Right ventricle myocardium inferior (tissue), 1 donor: ENCODE data around the gene ARID3B. TPM values are rescaled to one million over a fixed set of nuclear protein-coding genes. Genes with fewer than 3 reads are reported as not detected.

Experiments
- ATAC-seq: fragments of 200-7000 bp; cut with Tn5 transposase; one replicate; pipeline ENCODE4 v1.9.1; 2020; ENCODE audit warnings: mild to moderate bottlenecking, moderate library complexity
- DNase-seq: peaks from one replicate; pipeline ENCODE4 v3.0.0; 2021; ENCODE audit errors: missing footprints
- intact Hi-C: fragments of 100-400 bp; cut with DNase I; formaldehyde crosslinking; loops from one replicate; pipeline ENCODE4 v1.11.0; 2022
- total RNA-seq: library from RNA; stranded (reverse); fragmentation: NEBNext Ultra II Directional; extraction: Animal tissue kit (Norgen Biotek cat#: 25700); gene quantifications from one replicate; pipeline ENCODE4 v1.2.1, GENCODE V29; 2021
- donor health status: DM: no; HTN: yes; CAD: no; lungs with severe emphysema.

ARID3B gene
- total RNA-seq, 1 donor from 2014 or later = 1.4 TPM

GRCh38 chr15:74555192-74555591 lies 14.2 kb downstream of the ARID3B start:
- DNase-seq (no peak), ATAC-seq (no peak)
- intact Hi-C loops = no loop called here

- intact Hi-C loops = no loop called here
- DNase-seq = no peak
- ATAC-seq = no peak
These were observed 17.7 kb downstream of the ARID3B start for GRCh38 chr15:74558706-74559105.

- intact Hi-C loops = no loop called here
- DNase-seq (no peak), ATAC-seq (no peak)
These were observed 22.4 kb downstream of the ARID3B start for GRCh38 chr15:74563442-74563841.

GRCh38 chr15:74564182-74564581 lies 23.2 kb downstream of the ARID3B start:
- DNase-seq (no peak), ATAC-seq (no peak)
- intact Hi-C loops = no loop called here

- ATAC-seq = no peak
- intact Hi-C loops = no loop called here
- DNase-seq = no peak
These were observed 24.5 kb downstream of the ARID3B start for GRCh38 chr15:74565381-74566085.

- DNase-seq (no peak), ATAC-seq (no peak)
- intact Hi-C loops = no loop called here
These were observed 27.6 kb downstream of the ARID3B start for GRCh38 chr15:74568594-74568993.

- DNase-seq (no peak), ATAC-seq (no peak)
- intact Hi-C loops = no loop called here
These were observed 28.7 kb downstream of the ARID3B start for GRCh38 chr15:74569731-74570070.

- intact Hi-C loops = no loop called here
- DNase-seq = no peak
- ATAC-seq = no peak
These were observed 30.2 kb downstream of the ARID3B start for GRCh38 chr15:74571191-74571590.

- ATAC-seq = no peak
- DNase-seq = no peak
- intact Hi-C loops = no loop called here
These were observed 33.0 kb downstream of the ARID3B start for GRCh38 chr15:74573987-74574386.

GRCh38 chr15:74578496-74578994 lies 37.5 kb downstream of the ARID3B start:
- DNase-seq = no peak
- ATAC-seq = no peak
- intact Hi-C loops = no loop called here

- intact Hi-C loops = no loop called here
- DNase-seq (no peak), ATAC-seq (no peak)
These were observed 38.0 kb downstream of the ARID3B start for GRCh38 chr15:74579001-74579400.

GRCh38 chr15:74580538-74581350 lies 39.7 kb downstream of the ARID3B start:
- ATAC-seq = no peak
- intact Hi-C loops = no loop called here
- DNase-seq = no peak

- DNase-seq (no peak), ATAC-seq (no peak)
- intact Hi-C loops = no loop called here
These were observed 43.2 kb downstream of the ARID3B start for GRCh38 chr15:74584204-74584603.

- ATAC-seq (no peak), DNase-seq (no peak)
- intact Hi-C loops = loop anchor here (5.0 kb wide), 1 partner anchor 37 kb away; no protein-coding TSS in a partner anchor
These were observed 43.8 kb downstream of the ARID3B start for GRCh38 chr15:74584779-74585178.

GRCh38 chr15:74585191-74585590 lies 44.2 kb downstream of the ARID3B start:
- DNase-seq = no peak
- no peak for ATAC-seq
- intact Hi-C loops = loop anchor here (5.0 kb wide), 1 partner anchor 38 kb away; no protein-coding TSS in a partner anchor

GRCh38 chr15:74585857-74586256 lies 44.8 kb downstream of the ARID3B start:
- DNase-seq = no peak
- intact Hi-C loops = loop anchor here (5.0 kb wide), 1 partner anchor 39 kb away; no protein-coding TSS in a partner anchor
- ATAC-seq = no peak

- DNase-seq (no peak), ATAC-seq (no peak)
- intact Hi-C loops = loop anchor here (5.0 kb wide), 1 partner anchor 43 kb away; no protein-coding TSS in a partner anchor
These were observed 48.8 kb downstream of the ARID3B start for GRCh38 chr15:74589826-74590225.

- no peak for DNase-seq
- ATAC-seq = no peak
- intact Hi-C loops = no loop called here
These were observed 51.2 kb downstream of the ARID3B start for GRCh38 chr15:74592222-74592621.

GRCh38 chr15:74593122-74593521 lies 52.1 kb downstream of the ARID3B start:
- DNase-seq = no peak
- ATAC-seq = no peak
- intact Hi-C loops = no loop called here

- DNase-seq = no peak
These were observed 53.4 kb downstream of the ARID3B start for GRCh38 chr15:74594455-74594854.

More at GRCh38 chr15:74594455-74594854, 53.4 kb downstream of the ARID3B start:
- intact Hi-C loops = no loop called here
- no peak for ATAC-seq
